ENCODE data around the gene SLC25A21.

- TF ChIP-seq POLR2A (IDR thresholded peaks at IDR 0.05) (no peak), CTCF (IDR thresholded peaks at IDR 0.05) (peak; percentile 14 to 56 (median 42))
Measured at GRCh38 chr14:36747411-36748184, 424.8 kb downstream of the SLC25A21 start.
